Mesothelial cell of epicardium (in vitro differentiated cells): Measurements from ENCODE around the gene ZNF530. TPM values are rescaled to one million over a fixed set of nuclear protein-coding genes. Genes with fewer than 3 reads are reported as not detected.

Experiments used
- DNase-seq, 2 experiments: peaks; one replicate each; pipeline ENCODE4 v3.0.0; 2021; ENCODE audit warnings: low spot score in 2 of 2; ENCODE audit not compliant: unreplicated experiment in 2 of 2
- H3K27ac Mint-ChIP-seq: 2 replicates; pipeline ENCODE4 v1.8.0; 2021; ENCODE audit warnings: mixed read lengths
- H3K27me3 Mint-ChIP-seq: 2 replicates; pipeline ENCODE4 v1.8.0; 2021; ENCODE audit warnings: low read depth, mixed read lengths
- H3K36me3 Mint-ChIP-seq: 2 replicates; pipeline ENCODE4 v1.8.0; 2021; ENCODE audit warnings: mixed read lengths
- H3K4me1 Mint-ChIP-seq: 2 replicates; pipeline ENCODE4 v1.8.0; 2021; ENCODE audit warnings: mixed read lengths
- H3K4me3 Mint-ChIP-seq: 2 replicates; pipeline ENCODE4 v1.8.0; 2021; ENCODE audit warnings: mild to moderate bottlenecking, moderate library complexity, mixed read lengths
- H3K9me3 Mint-ChIP-seq: 2 replicates; pipeline ENCODE4 v1.8.0; 2021; ENCODE audit warnings: mixed read lengths
- CTCF ChIP-seq: fragments of 200-600 bp; sonication (generic); IDR thresholded peaks from one replicate; pipeline ENCODE4 v1.5.0; 2021; ENCODE audit warnings: antibody characterized with exemption; ENCODE audit not compliant: unreplicated experiment
- total RNA-seq: library from RNA; stranded (reverse); gene quantifications from 3 replicates; pipeline ENCODE4 v1.2.1, GENCODE V29; 2021

ZNF530 gene
- total RNA-seq, 1 donor from 2014 or later, result 6.1 TPM

- Mint-ChIP-seq H3K27ac (peak within 1 kb of the TSS; percentile 84), H3K4me3 (peak within 1 kb of the TSS; percentile 81), H3K4me1 (peaks cover 17% of the 10 kb centered on the region), H3K9me3 (peaks cover 56% of the 10 kb centered on the region), H3K27me3 (no peaks in the 10 kb centered on the region), H3K36me3 (peaks cover 52% of the 10 kb centered on the region)
- TF ChIP-seq CTCF, result no peak
- DNase-seq, result peak; percentile 70 to 81
Measured at GRCh38 chr19:57583521-57584416, 15.9 kb upstream of the ZNF530 start, which contains the start of gene ZIK1. TSS of gene ZIK1 (plus strand) at chr19:57584145. CDS start at chr19:57584357, 212 bp downstream.

- no peak for TF ChIP-seq CTCF
- no peak overlapping the region for H3K4me3 Mint-ChIP-seq
- H3K9me3 Mint-ChIP-seq, result peaks cover 72% of the 10 kb centered on the region
- no peak overlapping the region for H3K27ac Mint-ChIP-seq
- H3K36me3 Mint-ChIP-seq, result peaks cover 84% of the 10 kb centered on the region
- no peak for DNase-seq
- H3K4me1 Mint-ChIP-seq, result peaks cover 14% of the 10 kb centered on the region
- H3K27me3 Mint-ChIP-seq, result no peaks in the 10 kb centered on the region
Measured at GRCh38 chr19:57587529-57587928, 12.2 kb upstream of the ZNF530 start.

GRCh38 chr19:57599377-57599760 is 316 bp upstream of the ZNF530 start:
- H3K4me1 Mint-ChIP-seq, result peaks cover 8% of the 10 kb centered on the region
- H3K9me3 Mint-ChIP-seq, result peaks cover 61% of the 10 kb centered on the region
- H3K27ac Mint-ChIP-seq, result peak overlapping the region; percentile 87
- no peak for TF ChIP-seq CTCF
- H3K4me3 Mint-ChIP-seq, result peak overlapping the region; percentile 82
- DNase-seq, result no peak
- no peaks in the 10 kb centered on the region for H3K27me3 Mint-ChIP-seq
- peaks cover 32% of the 10 kb centered on the region for H3K36me3 Mint-ChIP-seq

GRCh38 chr19:57606931-57607330 is 7.2 kb downstream of the ZNF530 start:
- Mint-ChIP-seq H3K9me3 (peaks cover 62% of the 10 kb centered on the region), H3K36me3 (peaks cover 63% of the 10 kb centered on the region), H3K4me1 (no peaks in the 10 kb centered on the region), H3K27me3 (no peaks in the 10 kb centered on the region), H3K4me3 (no peak overlapping the region), H3K27ac (no peak overlapping the region)
- TF ChIP-seq CTCF, result no peak
- DNase-seq, result no peak

- no peak for DNase-seq
- Mint-ChIP-seq H3K9me3 (peaks cover 55% of the 10 kb centered on the region), H3K27me3 (no peaks in the 10 kb centered on the region), H3K36me3 (peaks cover 45% of the 10 kb centered on the region), H3K27ac (no peak overlapping the region), H3K4me3 (no peak overlapping the region), H3K4me1 (peaks cover 10% of the 10 kb centered on the region)
- TF ChIP-seq CTCF, result no peak
Measured at GRCh38 chr19:57611113-57611512, 11.4 kb downstream of the ZNF530 start.
